Neural crest cell (in vitro differentiated cells): ENCODE measurements around the gene AXIN1. TPM values are rescaled to one million over a fixed set of nuclear protein-coding genes. Genes with fewer than 3 reads are reported as not detected.
"Not testable (repeated sequence)": the region's sequence is repeated elsewhere in the genome, so short reads cannot be mapped to it uniquely, and the experiment has no call there.

Experiments used
- DNase-seq: peaks from one replicate; pipeline ENCODE4 v3.0.0; 2021; ENCODE audit warnings: low read depth, mixed read lengths, low spot score
- H3K27ac Mint-ChIP-seq: one replicate; pipeline ENCODE4 v1.8.0; 2021; ENCODE audit warnings: mild to moderate bottlenecking, mixed read lengths; ENCODE audit not compliant: unreplicated experiment
- H3K27me3 Mint-ChIP-seq: 2 replicates; pipeline ENCODE4 v1.8.0; 2021; ENCODE audit warnings: low read depth, mild to moderate bottlenecking, mixed read lengths
- H3K36me3 Mint-ChIP-seq: 2 replicates; pipeline ENCODE4 v1.8.0; 2021; ENCODE audit warnings: low read depth, mild to moderate bottlenecking, mixed read lengths
- H3K4me1 Mint-ChIP-seq: 2 replicates; pipeline ENCODE4 v1.8.0; 2021; ENCODE audit warnings: mixed read lengths
- H3K4me3 Mint-ChIP-seq: one replicate; pipeline ENCODE4 v1.8.0; 2021; ENCODE audit warnings: mild to moderate bottlenecking, mixed read lengths
- H3K9me3 Mint-ChIP-seq: 2 replicates; pipeline ENCODE4 v1.8.0; 2021; ENCODE audit warnings: mixed read lengths
- CTCF ChIP-seq: fragments of 200-600 bp; sonication (generic); conservative IDR thresholded peaks from 2 replicates; pipeline ENCODE4 v1.5.0; 2021; ENCODE audit warnings: antibody characterized with exemption, mild to moderate bottlenecking
- total RNA-seq: library from RNA; stranded (reverse); gene quantifications from 2 replicates; pipeline ENCODE4 v1.2.1, GENCODE V29; 2021

AXIN1 gene
- total RNA-seq, 1 donor from 2014 or later, result 38.2 TPM

- no peak for TF ChIP-seq CTCF
- H3K4me3 Mint-ChIP-seq, result no peak overlapping the region
- H3K4me1 Mint-ChIP-seq, result no peaks in the 10 kb centered on the region
- H3K9me3 Mint-ChIP-seq, result no peaks in the 10 kb centered on the region
- no peak for DNase-seq
- H3K36me3 Mint-ChIP-seq, result peaks cover 1% of the 10 kb centered on the region
- no peaks in the 10 kb centered on the region for H3K27me3 Mint-ChIP-seq
- no peak overlapping the region for H3K27ac Mint-ChIP-seq
These were observed 91.4 kb downstream of the AXIN1 start for GRCh38 chr16:261031-261691.

DNA sequence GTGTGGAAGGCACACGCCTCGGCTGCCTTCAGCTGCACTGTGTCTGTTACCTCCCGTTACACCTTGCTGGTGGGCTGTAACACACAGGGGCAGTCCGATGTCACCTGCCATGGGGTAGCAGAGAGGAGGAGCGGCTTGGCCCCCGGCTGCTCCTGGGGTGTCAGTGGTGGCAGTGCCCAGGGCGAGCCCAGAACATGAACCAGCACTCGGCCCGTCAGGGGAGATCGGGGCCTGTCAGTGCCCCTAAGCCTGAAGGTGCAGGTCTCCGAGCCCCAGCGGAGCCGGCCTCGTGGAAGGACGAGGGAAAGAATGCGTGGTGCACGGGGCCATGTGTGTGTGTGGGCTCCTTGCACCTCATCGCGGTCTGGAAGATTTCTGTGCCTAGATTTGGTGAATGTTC, 92.2 kb downstream of the AXIN1 start:
- no peak for TF ChIP-seq CTCF
- Mint-ChIP-seq H3K36me3 (peaks cover 6% of the 10 kb centered on the region), H3K27me3 (no peaks in the 10 kb centered on the region), H3K9me3 (no peaks in the 10 kb centered on the region), H3K4me3 (no peak overlapping the region), H3K27ac (no peak overlapping the region), H3K4me1 (no peaks in the 10 kb centered on the region)
- no peak for DNase-seq

DNA sequence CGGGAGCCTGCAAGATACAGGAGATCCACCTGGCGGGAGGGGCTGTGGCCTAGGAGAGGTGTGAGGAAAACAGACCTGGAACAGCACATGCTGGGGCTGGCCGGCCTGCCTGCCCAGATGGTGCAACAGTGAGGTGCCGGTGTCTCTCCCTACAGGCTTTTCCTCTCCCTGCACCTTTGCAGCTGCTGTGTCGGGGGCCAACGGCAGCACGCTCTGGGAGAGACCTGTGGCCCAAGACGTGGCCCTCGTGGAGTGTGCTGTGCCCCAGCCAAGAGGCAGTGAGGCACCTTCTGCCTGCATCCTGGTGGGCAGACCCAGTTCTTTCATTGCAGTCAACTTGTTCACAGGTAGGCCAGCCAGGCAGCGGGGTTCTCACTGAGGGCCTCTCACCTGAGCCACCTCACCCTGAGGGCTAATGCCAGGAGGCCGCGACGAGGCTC, 92.7 kb downstream of the AXIN1 start:
- no peak for TF ChIP-seq CTCF
- no peak overlapping the region for H3K4me3 Mint-ChIP-seq
- no peaks in the 10 kb centered on the region for H3K4me1 Mint-ChIP-seq
- no peak overlapping the region for H3K27ac Mint-ChIP-seq
- H3K27me3 Mint-ChIP-seq, result no peaks in the 10 kb centered on the region
- peaks cover 6% of the 10 kb centered on the region for H3K36me3 Mint-ChIP-seq
- DNase-seq, result no peak
- H3K9me3 Mint-ChIP-seq, result no peaks in the 10 kb centered on the region

- H3K4me1 Mint-ChIP-seq, result no peaks in the 10 kb centered on the region
- no peak overlapping the region for H3K4me3 Mint-ChIP-seq
- DNase-seq, result no peak
- H3K9me3 Mint-ChIP-seq, result no peaks in the 10 kb centered on the region
- H3K36me3 Mint-ChIP-seq, result peaks cover 6% of the 10 kb centered on the region
- no peak for TF ChIP-seq CTCF
- H3K27me3 Mint-ChIP-seq, result no peaks in the 10 kb centered on the region
- no peak overlapping the region for H3K27ac Mint-ChIP-seq
These were observed 93.3 kb downstream of the AXIN1 start for GRCh38 chr16:259226-259625.

GRCh38 chr16:258091-258490, 94.4 kb downstream of the AXIN1 start:
- not testable (repeated sequence) for H3K36me3 Mint-ChIP-seq, H3K4me1 Mint-ChIP-seq, H3K27me3 Mint-ChIP-seq, H3K27ac Mint-ChIP-seq, H3K4me3 Mint-ChIP-seq, DNase-seq, H3K9me3 Mint-ChIP-seq

DNA sequence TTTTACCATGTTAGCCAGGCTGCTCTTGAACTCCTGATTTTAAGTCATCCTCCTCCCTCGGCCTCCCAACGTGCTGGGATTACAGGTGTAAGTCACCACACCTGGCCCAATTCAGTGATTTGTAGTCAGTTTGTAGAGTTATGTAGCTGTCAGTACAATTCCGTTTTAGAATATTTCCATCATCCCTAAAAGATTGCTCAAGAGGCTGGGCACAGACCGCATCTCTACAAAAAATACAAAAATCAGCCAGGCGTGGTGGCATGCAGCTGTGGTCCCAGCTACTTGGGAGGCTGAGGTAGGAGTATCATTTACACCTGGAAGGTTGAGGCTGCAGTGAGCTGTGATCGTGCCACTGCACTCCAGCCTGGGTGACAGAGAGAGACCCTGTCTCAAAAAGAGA, 97.3 kb downstream of the AXIN1 start:
- H3K9me3 Mint-ChIP-seq, result no peaks in the 10 kb centered on the region
- H3K27ac Mint-ChIP-seq, result no peak overlapping the region
- no peaks in the 10 kb centered on the region for H3K4me1 Mint-ChIP-seq
- no peak overlapping the region for H3K4me3 Mint-ChIP-seq
- no peak for DNase-seq
- H3K36me3 Mint-ChIP-seq, result peaks cover 8% of the 10 kb centered on the region
- no peak for TF ChIP-seq CTCF
- H3K27me3 Mint-ChIP-seq, result no peaks in the 10 kb centered on the region
